Calu3 (cell line): Measurements from ENCODE around the gene TFAP2A. TPM values are rescaled to one million over a fixed set of nuclear protein-coding genes. Genes with fewer than 3 reads are reported as not detected.
A peak's percentile ranks its signal among the peaks of the same experiment; 100 is the strongest.

Experiments
- BruUV-seq: library from RNA; stranded (reverse); fragments of 400-500 nt; replicated peaks from 2 replicates; lab custom pipeline; 2021; lab: Mats Ljungman, UMichigan
- CTCF ChIA-PET: fragments of 300-600 bp; sonication (Branson Sonifier 250); formaldehyde crosslinking; loops from one replicate; lab custom pipeline; 2022; ENCODE audit warnings: antibody characterized with exemption; lab: Charles Lee
- DNase-seq: peaks from one replicate; pipeline ENCODE4 v3.0.0; 2022
- H3K27ac Mint-ChIP-seq: one replicate; pipeline ENCODE4 v1.8.0; 2022; ENCODE audit warnings: mixed read lengths; ENCODE audit not compliant: unreplicated experiment
- H3K27me3 Mint-ChIP-seq: one replicate; pipeline ENCODE4 v1.8.0; 2022; ENCODE audit warnings: mixed read lengths; ENCODE audit not compliant: unreplicated experiment
- H3K36me3 Mint-ChIP-seq: one replicate; pipeline ENCODE4 v1.8.0; 2022; ENCODE audit warnings: mild to moderate bottlenecking, moderate library complexity, mixed read lengths; ENCODE audit not compliant: insufficient read depth, unreplicated experiment
- H3K4me1 Mint-ChIP-seq: one replicate; pipeline ENCODE4 v1.8.0; 2022; ENCODE audit warnings: mild to moderate bottlenecking, low read depth, mixed read lengths; ENCODE audit not compliant: unreplicated experiment
- H3K4me3 Mint-ChIP-seq: one replicate; pipeline ENCODE4 v1.8.0; 2022; ENCODE audit warnings: mild to moderate bottlenecking, low read depth, moderate library complexity, mixed read lengths; ENCODE audit not compliant: unreplicated experiment
- H3K9me3 Mint-ChIP-seq: one replicate; pipeline ENCODE4 v1.8.0; 2022; ENCODE audit warnings: low read depth, mixed read lengths; ENCODE audit not compliant: unreplicated experiment
- CTCF ChIP-seq: fragments of 200-600 bp; IDR thresholded peaks from one replicate; pipeline ENCODE4 v1.8.0; 2022; ENCODE audit warnings: antibody characterized with exemption; ENCODE audit not compliant: unreplicated experiment
- intact Hi-C: fragments of 100-400 bp; cut with micrococcal nuclease; formaldehyde crosslinking; loops from one replicate; pipeline ENCODE4 v1.10.0; 2022; ENCODE audit not compliant: unreplicated experiment
- total RNA-seq: library from RNA; stranded (reverse); gene quantifications from 2 replicates; pipeline ENCODE4 v1.2.3, GENCODE V29; 2022

TFAP2A gene
- total RNA-seq, 1 experiment from 2014 or later: 74.7 TPM

DNA sequence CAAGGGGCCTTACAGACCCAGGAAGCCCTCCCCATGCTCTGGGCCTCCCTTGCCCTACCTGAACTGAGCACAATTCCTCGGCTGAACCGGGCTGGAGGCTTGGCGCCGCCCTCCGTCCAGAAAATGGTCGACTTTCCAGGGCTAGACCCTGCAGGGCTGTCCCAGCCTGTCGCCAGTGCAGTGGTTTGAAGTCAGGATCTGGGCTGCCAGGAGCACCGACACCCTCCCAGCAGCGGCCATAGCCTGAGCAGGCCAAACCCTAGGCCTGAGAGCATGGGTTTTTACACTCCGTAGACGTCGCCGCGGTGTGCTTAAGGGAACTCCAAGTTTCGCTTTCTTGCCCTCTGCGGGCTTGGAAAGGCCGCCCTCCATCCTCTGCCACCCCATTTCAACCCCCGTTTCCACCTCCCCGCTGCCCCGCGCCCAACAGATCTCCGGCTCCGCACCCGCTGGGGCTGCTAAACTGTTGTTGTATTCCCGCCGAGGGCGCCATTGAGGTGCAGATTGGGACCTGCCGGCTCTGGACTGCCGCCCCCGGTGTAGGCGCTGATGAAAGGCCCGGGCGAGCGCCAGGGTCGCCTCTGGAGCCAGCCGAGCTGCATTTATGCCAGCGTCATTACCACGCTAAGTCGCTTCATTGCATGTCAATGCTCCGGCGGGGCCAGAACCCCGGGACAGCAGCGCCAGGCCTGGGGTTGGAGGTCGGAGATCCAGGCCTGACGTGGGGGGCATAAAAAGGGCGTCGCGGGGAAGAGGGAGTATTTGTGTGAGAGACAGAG is 2.2 kb upstream of the TFAP2A start:
- Mint-ChIP-seq H3K36me3 (peaks cover 96% of the 10 kb centered on the region), H3K27ac (peak overlapping the region; percentile 94), H3K4me1 (peaks cover 20% of the 10 kb centered on the region), H3K27me3 (no peaks in the 10 kb centered on the region), H3K4me3 (peak overlapping the region; percentile 92), H3K9me3 (no peaks in the 10 kb centered on the region)
- no peak for TF ChIP-seq CTCF
- CTCF ChIA-PET: interaction anchor here (1.1 kb wide), 1 partner anchor 10 kb away, joined by 3 read pairs; no protein-coding TSS in a partner anchor
- no TSS peak for BruUV-seq
- DNase-seq: peak; percentile 32
- intact Hi-C loops: loop anchor here (5.0 kb wide), 1 partner anchor 1015 kb away; no protein-coding TSS in a partner anchor

GRCh38 chr6:10416516-10416862 is 1.6 kb upstream of the TFAP2A start:
- DNase-seq: no peak
- Mint-ChIP-seq H3K27me3 (no peaks in the 10 kb centered on the region), H3K27ac (peak overlapping the region; percentile 94), H3K4me3 (peak overlapping the region; percentile 92), H3K9me3 (no peaks in the 10 kb centered on the region), H3K36me3 (peaks cover 97% of the 10 kb centered on the region), H3K4me1 (peaks cover 20% of the 10 kb centered on the region)
- CTCF ChIA-PET: interaction anchor here (1.1 kb wide), 1 partner anchor 10 kb away, joined by 3 read pairs; no protein-coding TSS in a partner anchor
- intact Hi-C loops: loop anchor here (5.0 kb wide), 1 partner anchor 1014 kb away; no protein-coding TSS in a partner anchor
- BruUV-seq: no TSS peak
- TF ChIP-seq CTCF: no peak

- DNase-seq: no peak
- BruUV-seq: TSS peak; percentile 79
- H3K27ac Mint-ChIP-seq: peak overlapping the region; percentile 94
- peak overlapping the region; percentile 92 for H3K4me3 Mint-ChIP-seq
- no peak for TF ChIP-seq CTCF
- CTCF ChIA-PET: interaction anchor here (0.6 to 4.2 kb wide), 9 partner anchors 10 to 1165 kb away, joined by 3 to 32 read pairs (median 4); no protein-coding TSS in a partner anchor
- intact Hi-C loops: loop anchor here (5.0 kb wide), 1 partner anchor 1014 kb away; no protein-coding TSS in a partner anchor
- peaks cover 20% of the 10 kb centered on the region for H3K4me1 Mint-ChIP-seq
- no peaks in the 10 kb centered on the region for H3K27me3 Mint-ChIP-seq
- H3K9me3 Mint-ChIP-seq: no peaks in the 10 kb centered on the region
- H3K36me3 Mint-ChIP-seq: peaks cover 100% of the 10 kb centered on the region
Measured at GRCh38 chr6:10415617-10416480, 975 bp upstream of the TFAP2A start.
